ENCODE results near the gene LEPR. TPM values are rescaled to one million over a fixed set of nuclear protein-coding genes. Genes with fewer than 3 reads are reported as not detected.

Gene LEPR
- total RNA-seq, 4 donors from 2014 or later, result 10.0 to 27.3 (median 14.1) TPM

DNA sequence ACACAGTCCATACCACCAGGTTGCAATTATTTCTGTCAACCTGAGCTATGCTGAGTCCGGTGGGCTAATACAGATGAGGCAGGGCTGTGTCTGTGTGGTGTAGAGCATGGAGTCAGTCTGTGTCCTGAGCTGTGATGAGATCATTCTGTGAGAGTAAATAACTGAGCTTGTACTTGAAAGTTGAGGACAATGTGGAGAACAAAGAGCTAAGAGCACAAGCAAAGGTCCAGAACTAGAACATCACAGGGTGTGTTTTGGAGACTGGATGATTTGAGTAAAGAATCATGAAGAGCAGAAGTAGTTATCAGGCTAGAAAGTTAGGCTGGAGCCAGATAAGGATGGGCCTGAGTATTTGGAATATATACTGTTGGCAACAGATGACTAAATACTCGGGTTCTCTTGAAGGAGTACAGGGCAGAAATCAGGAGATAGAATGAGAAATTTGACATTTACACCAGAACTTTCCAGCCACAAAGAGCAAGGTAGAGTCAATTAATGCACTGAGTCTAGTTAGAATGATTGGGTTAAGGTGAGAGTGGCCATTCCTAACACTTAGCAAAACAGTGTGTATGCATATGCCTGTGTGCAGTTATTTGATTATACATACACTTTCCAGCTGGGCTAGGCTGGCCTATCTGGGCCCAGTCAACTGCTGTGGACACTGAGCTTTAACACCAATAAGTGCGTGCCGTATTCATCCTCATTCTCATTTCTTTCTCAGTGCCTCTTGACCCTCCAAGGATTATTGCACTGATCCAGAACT is 48.8 kb downstream of the LEPR start:
- intact Hi-C loops (cut with DNase I), result no loop called here
- DNase-seq (ENCODE audit: extremely low spot score), result no peak
- TF ChIP-seq EP300 (IDR thresholded peaks at IDR 0.05) (no peak), POLR2A (IDR thresholded peaks at IDR 0.05; ENCODE audit: low read depth) (no peak)
- no peaks in the 10 kb centered on the region for H3K27me3 ChIP-seq
- peak overlapping the region in 2 of 4 donors; percentile 30 to 34 for H3K27ac ChIP-seq (replicated peaks in 1 of 4)
- H3K9me3 ChIP-seq, result no peaks in the 10 kb centered on the region
- no peaks in the 10 kb centered on the region for H3K36me3 ChIP-seq
- WGBS, result 61% methylated on average over 4 of the region's 4 CpGs
- no peak overlapping the region for H3K4me3 ChIP-seq
- peaks cover 16 to 30% (median 24%) of the 10 kb centered on the region in 4 donors for H3K4me1 ChIP-seq

DNA sequence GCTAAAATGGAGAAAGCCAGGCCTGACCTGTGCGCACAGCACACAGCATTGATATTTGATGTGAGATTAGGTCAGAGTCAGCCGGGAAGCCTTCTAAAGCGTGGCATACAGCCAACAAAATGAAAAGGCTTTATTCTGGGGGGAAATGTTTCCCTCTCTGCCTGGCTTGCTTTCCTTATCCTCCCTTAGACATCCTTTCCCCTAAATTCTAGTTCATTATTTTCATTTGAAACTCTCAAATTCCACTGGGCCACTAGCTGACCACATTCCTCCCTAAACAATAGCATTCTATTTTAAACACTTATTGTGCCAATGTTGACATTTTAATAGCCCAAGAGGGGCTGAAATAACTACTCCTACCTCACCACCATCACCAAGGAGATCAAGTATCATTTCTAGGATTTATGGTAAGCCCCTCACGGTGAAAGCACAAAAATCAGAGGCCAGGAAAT is 49.4 kb downstream of the LEPR start:
- intact Hi-C loops (cut with DNase I), result no loop called here
- TF ChIP-seq POLR2AphosphoS5 (IDR thresholded peaks at IDR 0.05), result no peak
- TF ChIP-seq, protein P1, sequence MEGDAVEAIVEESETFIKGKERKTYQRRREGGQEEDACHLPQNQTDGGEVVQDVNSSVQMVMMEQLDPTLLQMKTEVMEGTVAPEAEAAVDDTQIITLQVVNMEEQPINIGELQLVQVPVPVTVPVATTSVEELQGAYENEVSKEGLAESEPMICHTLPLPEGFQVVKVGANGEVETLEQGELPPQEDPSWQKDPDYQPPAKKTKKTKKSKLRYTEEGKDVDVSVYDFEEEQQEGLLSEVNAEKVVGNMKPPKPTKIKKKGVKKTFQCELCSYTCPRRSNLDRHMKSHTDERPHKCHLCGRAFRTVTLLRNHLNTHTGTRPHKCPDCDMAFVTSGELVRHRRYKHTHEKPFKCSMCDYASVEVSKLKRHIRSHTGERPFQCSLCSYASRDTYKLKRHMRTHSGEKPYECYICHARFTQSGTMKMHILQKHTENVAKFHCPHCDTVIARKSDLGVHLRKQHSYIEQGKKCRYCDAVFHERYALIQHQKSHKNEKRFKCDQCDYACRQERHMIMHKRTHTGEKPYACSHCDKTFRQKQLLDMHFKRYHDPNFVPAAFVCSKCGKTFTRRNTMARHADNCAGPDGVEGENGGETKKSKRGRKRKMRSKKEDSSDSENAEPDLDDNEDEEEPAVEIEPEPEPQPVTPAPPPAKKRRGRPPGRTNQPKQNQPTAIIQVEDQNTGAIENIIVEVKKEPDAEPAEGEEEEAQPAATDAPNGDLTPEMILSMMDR (IDR thresholded peaks at IDR 0.05), result no peak
- TF ChIP-seq EP300 (IDR thresholded peaks at IDR 0.05), result no peak
- TF ChIP-seq POLR2A (IDR thresholded peaks at IDR 0.05; ENCODE audit: low read depth), result no peak
- Histone ChIP-seq H3K27ac (replicated peaks in 1 of 4) (peak overlapping the region in 2 of 4 donors; percentile 30 to 34), H3K9me3 (no peaks in the 10 kb centered on the region), H3K27me3 (no peaks in the 10 kb centered on the region), H3K4me3 (no peak overlapping the region), H3K4me1 (peaks cover 16 to 30% (median 24%) of the 10 kb centered on the region in 4 donors), H3K36me3 (no peaks in the 10 kb centered on the region)
- no peak for DNase-seq (ENCODE audit: extremely low spot score)
- WGBS, result 71% methylated on average over 4 of the region's 4 CpGs

Small RNAs within 50 kb of the gene (small RNA-seq; reads per million reads assigned to genes)
- 0 reads per million in 3 donors for gene RNU2-15P

Other genes with a start within 250 kb of the LEPR start
- gene DNAJC6, start 111.1 kb upstream of the LEPR start, total RNA-seq, result 1 to 10 TPM; 3.7 to 8.3 (median 4.4) TPM
- 10 to 100 TPM; 54.5 to 73.3 (median 66.7) TPM for gene LEPROT, start within 50 bp of the LEPR start, total RNA-seq

Measured in esophagus muscularis mucosa (tissue), 4 donors.